NCI-H2227 treated with DMSO at 0.1 percent for 48 hours (cell line): Measurements from ENCODE around the gene PLEKHN1.
"Not testable (repeated sequence)": the region's sequence is repeated elsewhere in the genome, so short reads cannot be mapped to it uniquely, and the experiment has no call there.

Experiments
- DNase-seq: peaks from one replicate; lab custom pipeline; 2025; lab: John Stamatoyannopoulos, UW

Gene PLEKHN1

DNA sequence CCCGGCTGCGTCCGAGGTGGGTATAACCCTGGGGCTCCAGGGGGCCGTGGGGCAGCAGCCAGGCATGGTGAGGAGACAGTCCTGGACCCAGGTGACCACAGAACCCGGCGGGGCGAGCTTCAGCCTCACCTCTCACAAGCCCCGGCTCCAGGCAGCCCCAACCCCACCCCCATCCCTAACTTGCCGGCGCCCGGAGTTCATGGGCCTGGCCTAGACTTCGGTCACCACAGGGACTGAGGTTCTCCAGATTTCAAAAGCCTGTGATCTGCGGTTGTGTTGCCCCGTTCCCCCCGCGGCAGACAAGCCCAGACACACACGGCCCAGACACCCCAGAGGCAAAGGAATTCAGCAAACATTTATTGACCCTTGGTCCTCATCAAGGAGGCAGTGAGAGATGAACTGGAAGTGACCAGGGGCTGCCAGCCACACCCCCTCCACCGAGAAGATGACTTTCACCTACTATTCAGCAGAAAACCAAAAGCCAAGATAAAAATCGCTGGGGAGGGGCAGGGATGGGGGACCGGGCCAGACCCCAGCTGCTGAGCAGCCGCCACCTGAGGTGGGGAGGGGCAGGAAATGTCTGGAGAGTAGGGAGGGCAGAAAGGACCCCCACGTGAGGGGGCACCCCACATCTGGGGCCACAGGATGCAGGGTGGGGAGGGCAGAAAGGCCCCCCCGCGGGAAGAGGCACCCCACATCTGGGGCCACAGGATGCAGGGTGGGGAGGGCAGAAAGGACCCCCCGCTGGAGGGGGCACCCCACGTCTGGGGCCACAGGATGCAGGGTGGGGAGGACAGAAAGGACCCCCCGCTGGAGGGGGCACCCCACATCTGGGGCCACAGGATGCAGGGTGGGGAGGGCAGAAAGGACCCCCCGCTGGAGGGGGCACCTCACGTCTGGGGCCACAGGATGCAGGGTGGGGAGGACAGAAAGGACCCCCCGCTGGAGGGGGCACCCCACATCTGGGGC is 29.7 kb downstream of the PLEKHN1 start:
- no peak for DNase-seq

DNA sequence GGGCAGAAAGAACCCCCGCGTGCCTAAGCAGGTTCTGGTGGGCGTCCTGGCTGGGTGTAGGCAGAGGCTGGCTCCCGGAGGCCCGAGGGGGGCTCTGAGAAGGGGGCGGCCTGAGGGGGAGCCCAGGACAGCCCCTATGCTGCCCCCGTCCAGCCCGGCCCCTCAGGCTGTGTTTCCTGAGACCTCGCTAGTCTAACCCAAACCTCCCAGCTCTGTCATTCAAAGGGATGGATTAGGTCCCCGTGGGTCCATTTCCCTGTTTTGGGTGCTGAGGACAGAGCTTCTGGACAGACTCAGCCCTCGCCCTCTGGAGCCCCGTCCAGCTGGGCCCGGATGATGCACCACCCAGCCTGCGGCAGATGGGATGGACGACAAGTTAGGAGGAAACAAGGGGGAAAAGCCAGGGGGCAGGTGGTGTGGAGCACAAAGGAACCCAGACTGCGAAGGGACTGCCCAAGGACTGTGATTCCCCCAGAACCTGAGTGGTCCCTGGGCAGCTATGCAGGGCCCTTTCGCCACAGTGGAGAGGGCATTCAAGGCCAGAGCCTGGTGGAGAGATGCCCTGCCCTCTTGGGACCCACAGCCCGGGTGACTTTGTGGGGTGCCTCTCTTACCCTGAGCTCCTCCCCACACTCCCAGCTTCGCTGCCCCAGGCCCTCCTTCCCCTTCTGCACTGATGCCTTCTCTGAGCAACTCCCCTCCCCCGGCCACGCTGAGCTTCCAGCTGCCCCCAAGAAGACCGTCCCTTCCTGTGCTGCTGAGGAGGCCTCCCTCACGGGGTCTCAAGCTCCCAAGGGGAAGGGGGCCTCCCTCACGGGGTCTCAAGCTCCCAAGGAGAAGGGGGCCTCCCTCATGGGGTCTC is 30.8 kb downstream of the PLEKHN1 start:
- DNase-seq = no peak

DNA sequence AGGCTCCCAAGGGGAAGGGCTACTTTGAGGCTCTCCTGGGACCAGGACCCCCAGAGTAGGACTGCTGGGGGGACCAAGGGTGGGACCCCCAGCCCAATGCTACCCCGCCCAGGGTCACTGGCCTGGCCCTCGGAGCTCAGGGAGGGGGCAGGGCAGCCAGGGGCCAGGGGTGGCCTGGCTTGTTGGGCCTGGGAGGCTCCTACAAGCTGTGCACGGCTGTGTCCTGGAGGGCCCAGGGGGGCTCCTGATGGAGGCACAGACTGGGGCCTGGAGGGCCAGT is 31.4 kb downstream of the PLEKHN1 start:
- no peak for DNase-seq

DNA sequence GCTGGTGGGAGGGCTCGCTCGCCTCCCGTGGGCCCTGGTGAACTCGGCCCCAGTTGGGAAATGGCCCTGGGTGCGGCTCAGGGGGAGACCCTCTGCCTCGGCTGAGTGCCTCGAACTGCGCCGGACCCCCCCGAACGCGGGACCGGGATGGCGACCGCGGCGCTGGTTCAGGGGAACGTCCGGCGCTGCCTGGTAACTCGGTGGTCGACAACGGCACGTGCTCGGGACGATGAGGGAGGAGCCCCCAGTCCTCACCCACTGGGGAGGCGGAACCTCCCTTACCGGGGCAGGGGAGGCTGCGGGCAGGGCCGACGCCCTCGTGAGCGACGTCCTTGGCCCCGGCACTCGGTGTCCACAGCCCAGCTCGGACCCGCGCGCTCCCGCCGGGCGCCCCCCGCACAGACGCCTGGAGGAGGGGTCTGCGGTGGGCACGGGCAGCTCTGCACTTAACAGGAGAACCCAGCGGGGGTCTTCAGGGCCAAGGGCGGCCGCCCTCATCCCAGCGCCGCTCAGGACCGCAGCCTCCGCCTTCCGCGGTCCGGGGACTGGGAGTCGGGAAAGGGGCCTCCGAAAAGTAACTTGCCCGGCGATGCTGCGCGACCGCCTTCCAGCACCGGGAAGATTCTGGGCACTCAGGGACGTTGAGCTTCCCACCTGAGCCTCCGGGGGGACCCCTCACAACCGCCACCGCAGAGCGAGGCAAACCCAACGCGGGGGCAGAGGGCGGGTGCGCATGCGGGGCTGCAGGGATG is 31.9 kb downstream of the PLEKHN1 start:
- no peak for DNase-seq

DNA sequence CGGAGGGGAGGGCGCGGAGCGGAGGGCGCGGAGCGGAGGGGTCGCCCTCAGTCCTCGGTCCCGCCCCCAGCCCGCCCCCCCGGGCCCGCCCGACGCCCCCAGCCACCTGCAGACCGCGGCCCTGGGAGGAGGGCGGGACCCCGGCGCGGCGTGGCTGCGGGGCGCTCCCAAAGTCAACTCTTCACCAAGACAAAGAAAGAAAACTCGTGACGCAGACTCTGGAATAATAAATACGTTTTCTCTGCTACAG is 32.4 kb downstream of the PLEKHN1 start:
- DNase-seq = peak; percentile 28

DNA sequence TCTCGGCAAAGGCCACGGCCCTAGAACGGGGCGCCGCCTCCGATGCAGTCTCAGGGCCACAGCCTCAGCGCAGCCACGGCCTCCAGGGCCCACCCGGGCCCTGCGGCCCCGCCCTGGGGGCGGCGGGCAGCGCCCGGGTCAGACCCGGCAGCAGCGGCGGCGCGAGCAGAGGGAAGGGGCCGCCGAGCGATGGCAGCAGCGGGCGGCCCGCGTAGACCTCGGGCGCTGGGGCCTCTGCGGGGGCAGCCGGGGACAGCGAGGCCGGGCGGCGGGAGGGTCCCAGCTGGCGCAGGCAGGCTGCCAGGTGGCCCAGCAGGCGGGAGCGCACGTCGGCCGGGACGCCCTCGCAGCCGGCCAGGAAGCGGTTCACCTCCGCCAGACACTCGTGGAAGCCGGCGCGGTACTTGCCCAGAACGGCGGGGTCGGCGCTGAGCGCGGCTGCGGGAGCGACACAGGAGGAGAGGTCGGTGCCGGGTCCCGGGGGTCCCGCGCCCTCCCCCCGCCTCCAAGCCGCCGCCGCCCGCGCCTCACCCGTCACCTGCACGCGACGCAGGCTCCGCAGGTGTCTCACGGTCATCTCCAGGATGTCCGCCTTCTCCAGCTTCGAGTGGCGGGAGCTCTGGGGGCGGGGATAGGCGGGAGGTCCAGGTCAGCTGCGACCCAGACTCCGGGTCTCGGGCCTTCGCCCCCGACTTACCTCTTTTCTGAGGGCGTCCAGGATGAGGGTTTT is 32.9 kb downstream of the PLEKHN1 start:
- no peak for DNase-seq

DNA sequence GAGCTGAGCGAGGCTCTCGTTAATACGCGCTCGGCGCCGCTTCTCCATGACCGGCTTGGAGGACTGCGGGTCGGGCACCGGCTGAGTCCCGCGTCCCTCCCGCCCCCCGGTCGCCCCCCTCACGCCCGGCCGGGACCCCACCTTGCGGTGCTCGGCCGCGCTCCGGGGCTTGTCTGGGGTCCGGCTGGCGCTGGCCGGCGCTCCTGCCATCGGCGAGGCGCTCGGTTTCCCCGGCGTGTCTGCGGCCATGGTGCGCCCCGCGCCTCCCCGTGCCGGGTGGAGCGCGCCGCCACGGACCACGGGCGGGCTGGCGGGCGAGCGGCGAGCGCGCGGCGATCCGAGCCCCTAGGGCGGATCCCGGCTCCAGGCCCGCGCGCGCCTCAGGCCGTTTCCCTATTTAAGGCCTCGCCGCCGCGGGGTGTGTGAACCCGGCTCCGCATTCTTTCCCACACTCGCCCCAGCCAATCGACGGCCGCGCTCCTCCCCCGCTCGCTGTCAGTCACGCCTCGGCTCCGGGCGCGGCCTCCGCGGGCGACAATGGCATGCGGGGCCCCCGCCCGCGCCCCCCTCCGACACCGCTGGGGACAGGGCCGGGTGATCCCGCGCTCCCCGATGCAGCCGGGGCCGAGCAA is 33.6 kb downstream of the PLEKHN1 start, which contains the start of gene HES4:
HES4 (minus strand) TSS at position 373 of the 632 bp plus-strand sequence; CDS start at position 249, 124 bp downstream.
- peak; percentile 91 for DNase-seq

DNA sequence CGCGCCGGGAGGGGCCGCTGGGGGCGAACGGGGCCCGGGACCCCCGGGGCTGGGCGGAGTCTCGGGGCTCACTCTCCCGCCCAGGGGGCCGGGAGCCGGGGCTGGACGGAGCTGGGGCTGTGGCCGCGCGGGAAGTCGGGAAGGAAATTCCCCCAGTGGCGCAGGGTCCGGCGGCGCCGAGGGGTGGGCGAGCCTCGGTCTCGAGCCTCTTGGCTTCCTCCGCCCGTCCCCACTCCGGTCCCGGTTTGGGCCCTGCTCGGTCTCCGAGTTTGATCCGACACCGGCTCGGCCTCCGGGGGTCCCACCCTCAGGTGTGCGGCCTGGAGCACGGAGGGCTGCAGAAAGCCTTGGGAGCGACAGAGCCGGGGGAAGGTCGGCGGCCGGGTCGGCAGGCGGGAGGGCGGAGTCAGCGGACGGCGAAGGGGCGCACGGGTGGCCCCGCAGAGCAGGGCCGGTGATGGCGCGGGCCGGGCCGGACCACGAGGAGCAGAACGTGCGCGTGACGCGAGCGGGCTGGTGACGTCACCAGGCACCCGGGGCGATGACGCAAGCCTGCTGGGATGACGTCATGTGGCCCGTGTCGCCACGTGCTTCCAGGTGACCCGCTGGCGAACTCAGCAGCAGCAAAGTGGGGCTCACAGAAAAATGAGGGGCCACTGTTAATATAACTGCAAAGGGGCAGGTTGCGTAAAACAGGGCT is 34.2 kb downstream of the PLEKHN1 start:
- peak; percentile 79 for DNase-seq

DNA sequence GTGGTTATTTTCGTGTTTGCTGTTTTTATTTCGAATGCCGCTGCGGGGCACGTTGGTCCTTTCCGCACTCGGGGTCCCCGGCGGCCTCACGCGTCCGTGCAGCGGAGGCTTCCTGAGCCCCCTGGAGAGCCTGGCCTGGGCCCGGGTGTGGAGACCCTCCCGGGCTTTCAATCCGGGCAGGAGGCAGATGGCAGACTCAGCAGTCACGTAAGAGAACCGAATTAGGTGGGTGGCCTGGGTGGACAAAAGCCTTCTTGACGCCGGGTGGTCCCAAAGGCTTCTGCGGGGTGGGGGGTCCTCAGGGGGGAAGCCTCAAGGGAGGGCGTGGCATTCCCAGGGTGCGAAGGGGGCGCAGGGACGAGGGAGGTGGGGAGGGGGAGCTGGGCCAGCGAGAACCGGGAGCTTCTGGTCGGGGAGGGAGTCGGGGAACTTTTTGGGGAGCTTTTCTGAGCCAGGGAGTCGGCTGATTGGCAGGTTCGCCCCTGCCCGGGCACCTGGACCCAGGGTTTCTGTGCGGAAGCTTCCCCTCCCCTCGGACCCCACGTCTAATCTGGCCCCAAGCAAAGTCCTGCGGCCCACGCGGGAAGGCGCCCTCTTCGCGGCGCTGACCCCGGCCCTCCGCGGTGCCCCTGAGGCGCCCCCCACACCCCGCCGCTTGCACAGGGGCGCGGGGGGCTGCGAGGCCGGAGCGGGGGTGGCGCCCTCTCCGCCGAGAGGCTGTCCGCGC is 34.9 kb downstream of the PLEKHN1 start:
- DNase-seq = no peak

DNA sequence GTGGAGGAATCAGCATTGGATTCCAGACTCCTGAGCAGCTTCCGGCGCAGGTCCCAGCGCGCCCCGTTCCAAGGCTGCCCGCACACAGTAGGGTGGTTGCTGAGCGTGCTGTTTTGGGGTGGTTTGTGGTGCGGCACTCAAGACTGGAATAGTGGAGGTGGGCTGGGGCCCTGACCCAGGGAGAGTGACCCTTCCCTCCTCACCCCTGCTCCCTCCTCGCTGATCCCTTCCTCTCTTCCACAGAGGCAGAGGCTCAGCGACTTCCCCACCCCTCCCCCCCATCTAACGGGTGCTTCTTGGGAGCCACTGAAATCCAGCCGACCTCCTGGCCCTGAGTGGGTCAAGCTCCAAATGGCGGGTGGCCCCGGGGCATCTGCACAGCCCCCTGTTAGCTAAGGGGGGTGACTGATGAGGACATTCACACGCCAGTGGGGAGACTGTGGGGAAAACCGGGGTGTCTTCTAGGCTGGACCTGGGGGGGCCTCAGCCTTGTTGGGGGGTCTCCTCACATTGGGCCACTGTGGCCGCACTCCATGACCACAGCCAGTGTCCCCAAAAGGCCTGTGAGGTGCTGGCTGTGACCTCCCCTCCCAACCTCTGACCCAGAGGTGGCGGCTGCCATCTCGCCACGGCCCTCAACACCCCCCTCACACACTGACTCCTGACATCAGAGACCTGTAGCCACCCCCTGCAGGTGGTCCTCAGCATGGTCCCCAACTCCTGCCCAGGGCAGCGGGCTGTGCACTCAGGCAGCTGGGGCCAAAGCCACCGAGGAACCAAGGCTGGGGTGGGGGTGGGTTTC is 37.5 kb downstream of the PLEKHN1 start:
- no peak for DNase-seq

DNA sequence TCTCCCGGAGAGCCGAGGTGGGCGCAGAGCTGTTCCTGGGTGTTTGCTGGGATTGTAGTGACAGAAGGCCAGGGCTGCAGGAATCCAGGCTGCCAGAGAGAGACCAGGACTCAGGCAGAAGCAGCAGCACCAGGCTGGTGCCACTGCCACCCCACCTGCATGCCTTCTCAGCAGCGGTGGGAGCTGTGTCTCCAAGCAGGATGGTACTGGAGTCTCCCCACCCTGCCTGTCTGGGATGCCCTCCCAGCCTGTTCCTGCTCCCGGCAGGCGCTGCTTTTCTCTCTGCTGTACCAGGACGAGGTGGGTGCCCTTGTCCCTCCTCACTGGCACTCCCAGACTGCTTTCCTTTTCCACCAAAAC is 38.1 kb downstream of the PLEKHN1 start:
- DNase-seq = no peak

DNA sequence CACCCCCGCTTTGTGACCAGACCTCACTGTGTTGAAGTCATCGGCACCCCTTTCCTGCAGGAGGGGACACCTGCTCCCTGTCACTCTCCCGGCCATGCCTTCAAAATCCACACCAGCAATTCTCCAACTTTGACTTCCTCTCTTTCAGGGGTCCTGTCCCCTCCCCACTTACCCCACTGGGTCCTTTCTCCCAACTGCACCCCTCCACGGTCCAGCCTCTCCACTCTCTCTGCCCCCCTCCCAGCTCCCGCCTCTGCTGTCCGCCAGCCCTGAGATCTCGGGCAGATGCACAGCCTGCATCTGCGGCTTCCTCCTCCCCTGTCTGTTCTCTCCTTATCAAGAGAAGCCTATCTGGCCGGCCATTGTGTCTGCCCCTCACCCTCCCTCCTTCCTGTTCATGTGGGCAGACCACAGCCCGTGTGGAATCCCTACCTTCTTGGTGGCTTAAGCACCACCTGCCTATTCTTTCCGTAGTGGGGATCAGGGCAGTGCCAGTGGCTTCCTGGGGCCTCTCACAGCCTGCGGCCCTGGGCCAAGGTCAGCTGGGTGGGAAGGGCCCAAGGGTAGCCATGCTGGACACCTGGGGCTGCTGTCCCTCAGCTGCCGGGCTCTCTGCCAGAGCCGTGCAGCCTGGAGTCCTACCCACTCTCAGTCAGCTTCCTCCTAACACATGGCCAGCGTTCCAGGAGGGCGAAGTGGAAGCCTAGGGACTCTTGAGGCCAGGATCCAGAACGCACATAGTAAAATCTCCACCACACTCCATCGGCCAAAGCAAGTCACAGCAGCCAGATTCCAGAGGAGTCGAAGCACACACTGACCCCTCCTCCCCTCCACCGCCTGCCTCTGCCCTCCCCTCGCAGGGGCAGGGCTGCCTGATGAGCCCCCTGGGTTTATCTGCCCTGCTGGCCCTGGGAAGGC is 38.8 kb downstream of the PLEKHN1 start:
- peak; percentile 41 for DNase-seq

DNA sequence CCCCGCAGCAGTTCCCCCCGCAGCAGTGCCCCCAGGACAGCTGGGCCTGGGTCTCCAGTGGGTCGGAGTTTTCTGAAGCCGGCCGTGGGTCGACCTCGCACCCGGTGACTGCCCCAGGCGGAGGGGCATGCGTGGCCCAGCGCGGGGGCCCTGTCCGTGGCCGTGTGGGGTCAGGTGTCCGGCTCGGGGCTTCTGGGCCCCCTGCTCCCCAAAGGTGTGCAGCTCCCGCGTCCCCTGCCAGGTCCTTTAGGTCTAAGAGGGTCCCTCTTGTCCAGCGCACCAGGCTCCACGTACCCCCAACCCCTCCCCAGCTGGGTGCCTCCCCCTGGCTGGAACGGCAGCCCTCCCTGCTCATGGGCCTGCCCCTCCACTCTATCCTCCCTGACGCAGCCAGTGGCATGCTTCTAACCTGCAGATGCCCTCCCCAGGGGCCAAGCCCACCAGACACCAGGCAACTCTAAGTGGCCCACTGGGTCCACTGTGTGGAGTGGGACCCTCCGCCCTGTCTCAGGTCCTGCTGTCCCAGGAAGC is 39.6 kb downstream of the PLEKHN1 start:
- no peak for DNase-seq

DNA sequence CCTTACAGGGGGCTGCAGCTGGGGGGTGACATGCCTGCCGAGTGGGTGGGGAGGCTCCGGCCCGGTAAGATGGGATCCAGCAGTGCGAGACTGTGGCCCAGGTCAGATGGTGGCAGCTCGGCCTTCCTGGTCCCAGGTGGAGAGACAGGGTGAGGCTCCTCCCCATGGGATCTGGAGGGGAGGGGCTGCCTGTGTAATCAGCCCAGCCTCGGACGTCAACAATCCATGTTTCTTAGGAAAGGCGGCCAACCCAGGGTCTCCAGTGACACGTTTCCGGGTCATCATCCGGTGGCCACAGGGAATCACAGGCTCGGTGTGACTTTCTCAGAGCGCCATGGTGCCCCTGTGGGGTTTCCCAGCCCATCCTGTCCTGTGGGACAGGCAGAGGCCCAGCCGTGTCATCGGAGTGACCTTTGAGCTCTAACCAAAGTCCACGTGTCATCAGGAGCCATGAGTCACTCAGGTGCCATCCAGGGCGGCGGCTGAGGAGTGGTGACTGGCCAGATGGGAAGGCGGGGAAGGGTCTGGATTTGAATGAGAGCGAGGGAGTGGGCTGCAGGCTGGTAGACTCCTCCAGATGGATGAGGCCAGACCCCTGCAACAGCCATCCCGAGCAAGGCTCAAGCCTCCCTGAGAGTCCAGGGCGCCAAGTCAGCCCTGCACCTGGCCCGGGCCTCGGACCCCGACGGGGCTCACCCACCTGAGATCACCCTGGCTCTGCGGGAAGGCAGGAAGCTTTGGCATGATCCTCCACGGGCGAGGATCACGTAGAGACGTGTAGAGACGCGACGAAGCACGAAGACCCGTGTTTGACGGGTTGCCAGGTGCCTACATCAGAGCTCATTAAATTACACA is 40.2 kb downstream of the PLEKHN1 start:
- no peak for DNase-seq

DNA sequence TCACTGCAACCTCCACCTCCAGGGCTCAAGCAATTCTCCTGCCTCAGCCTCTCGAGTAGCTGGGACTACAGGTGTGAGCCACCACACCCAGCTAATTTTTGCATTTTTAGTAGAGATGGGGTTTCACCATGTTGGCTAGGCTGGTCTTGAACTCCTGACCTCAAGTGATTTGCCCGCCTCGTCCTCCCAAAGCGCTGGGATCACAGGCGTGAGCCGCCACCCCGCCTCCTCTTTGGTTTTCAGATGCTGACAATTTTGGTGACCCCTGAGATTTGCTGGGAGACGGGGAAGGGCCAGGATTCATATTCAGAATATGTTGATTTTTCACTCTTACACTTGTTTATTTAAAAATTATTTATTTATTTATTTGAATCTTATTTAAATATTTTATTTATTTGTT is 43.8 kb downstream of the PLEKHN1 start:
- not testable (repeated sequence) for DNase-seq

DNA sequence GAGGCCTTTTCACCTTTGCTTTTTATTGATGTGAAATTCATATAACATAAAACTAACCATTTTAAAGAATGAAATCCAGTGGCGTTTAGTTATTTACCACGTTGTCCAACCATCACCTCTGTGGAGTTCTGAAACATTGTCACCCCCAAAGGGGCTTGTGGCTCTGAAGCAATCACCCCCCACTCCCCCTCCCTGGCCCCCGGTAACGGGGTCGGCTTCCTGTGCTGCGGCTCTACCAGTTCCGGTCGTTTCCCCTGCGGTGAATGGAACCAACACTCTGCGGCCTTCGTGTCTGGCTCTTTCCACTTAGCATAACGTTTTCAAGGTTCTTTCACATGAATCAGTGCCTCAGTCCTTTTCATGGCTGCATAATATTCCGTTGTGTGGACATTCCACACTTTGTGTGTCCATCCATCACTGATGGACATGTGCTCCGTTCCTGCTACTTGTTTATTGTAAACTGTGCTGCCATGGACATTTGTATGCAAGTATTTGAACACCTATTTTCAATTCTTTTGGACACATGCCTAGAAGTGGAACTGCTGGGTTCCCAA is 45.2 kb downstream of the PLEKHN1 start:
- DNase-seq = no peak

DNA sequence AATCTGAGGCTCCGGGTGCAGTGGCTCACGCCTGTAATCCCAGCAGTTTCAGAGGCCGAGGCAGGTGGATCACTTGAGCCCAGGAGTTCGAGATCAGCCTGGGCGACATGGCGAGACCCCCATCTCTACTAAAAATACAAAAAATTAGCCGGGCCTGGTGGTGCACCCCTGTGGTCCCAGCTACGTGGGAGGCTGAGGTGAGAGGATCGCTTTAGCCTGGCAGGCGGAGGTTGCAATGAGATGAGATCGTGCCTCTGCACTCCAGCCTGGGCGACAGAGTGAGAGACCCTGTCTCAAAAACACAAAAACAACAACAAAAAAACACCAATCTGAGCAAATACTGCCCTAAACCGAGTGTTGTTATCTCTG is 46.4 kb downstream of the PLEKHN1 start:
- DNase-seq = not testable (repeated sequence)
